Activated naive CD4-positive, alpha-beta T cell treated with anti-CD3 and anti-CD28 coated beads for 36 hours (primary cell): Measurements from ENCODE around the gene CHRNA9. TPM values are rescaled to one million over a fixed set of nuclear protein-coding genes. Genes with fewer than 3 reads are reported as not detected.

Source experiments
- CTCF ChIA-PET: fragments of 350-600 bp; sonication (Branson Sonifier 250); formaldehyde crosslinking; loops from one replicate; lab custom pipeline; 2021; ENCODE audit warnings: antibody characterized with exemption; lab: Charles Lee
- DNase-seq: peaks from one replicate; pipeline ENCODE4 v3.0.0-alpha.2; 2020
- H3K27ac Mint-ChIP-seq: one replicate; pipeline ENCODE4 v1.8.0; 2021; ENCODE audit warnings: mild to moderate bottlenecking, mixed read lengths
- H3K27me3 Mint-ChIP-seq: one replicate; pipeline ENCODE4 v1.8.0; 2021; ENCODE audit warnings: low read depth, mixed read lengths
- H3K36me3 Mint-ChIP-seq: one replicate; pipeline ENCODE4 v1.8.0; 2021; ENCODE audit warnings: low read depth, mixed read lengths
- H3K4me1 Mint-ChIP-seq: one replicate; pipeline ENCODE4 v1.8.0; 2021; ENCODE audit warnings: low read depth, mixed read lengths
- H3K4me3 Mint-ChIP-seq: one replicate; pipeline ENCODE4 v1.8.0; 2021; ENCODE audit warnings: mild to moderate bottlenecking, moderate library complexity, mixed read lengths
- H3K9me3 Mint-ChIP-seq: one replicate; pipeline ENCODE4 v1.8.0; 2021; ENCODE audit warnings: mixed read lengths
- intact Hi-C: fragments of 100-400 bp; cut with micrococcal nuclease; formaldehyde crosslinking; loops from one replicate; pipeline ENCODE4 v1.15.1; 2023
- total RNA-seq, 2 experiments: library from RNA; stranded (reverse); gene quantifications; one replicate each; pipeline ENCODE4 v1.2.3, GENCODE V29; 2021

The CHRNA9 gene
- total RNA-seq, 2 experiments from 2014 or later: not detected

DNA sequence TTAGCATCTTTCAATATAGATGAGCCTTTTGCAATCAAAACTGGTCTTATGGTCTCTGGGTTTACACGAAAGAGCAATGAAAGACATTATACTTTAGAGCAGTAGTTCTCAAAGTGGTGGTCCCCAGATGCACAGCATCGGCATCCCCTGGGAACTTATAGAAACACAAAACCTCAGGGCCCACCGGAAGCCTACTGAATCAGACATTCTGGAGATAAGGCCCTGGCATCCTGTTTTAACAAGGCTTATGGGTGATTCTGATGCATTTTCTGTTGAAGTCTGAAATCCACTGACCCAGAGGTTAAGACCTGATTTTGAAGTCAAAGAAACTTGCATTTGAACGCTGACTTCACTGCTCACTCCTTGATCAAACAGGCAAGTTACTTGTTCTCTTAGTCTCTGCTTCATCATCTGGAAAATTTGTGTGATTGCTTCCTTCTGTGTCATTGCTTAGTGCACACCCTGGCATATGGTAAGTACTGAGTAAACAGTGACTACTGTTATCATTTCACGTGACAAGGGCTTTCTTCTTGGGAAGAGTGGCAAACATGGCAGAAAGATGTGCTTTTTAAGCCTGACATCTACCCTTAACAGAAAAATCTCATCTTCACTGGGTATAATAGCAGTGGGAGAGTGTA is 14.5 kb downstream of the CHRNA9 start:
- Mint-ChIP-seq H3K36me3 (no peaks in the 10 kb centered on the region), H3K27ac (peak overlapping the region; percentile 55), H3K9me3 (no peaks in the 10 kb centered on the region), H3K4me3 (no peak overlapping the region), H3K27me3 (no peaks in the 10 kb centered on the region), H3K4me1 (peaks cover 9% of the 10 kb centered on the region)
- intact Hi-C loops: no loop called here
- DNase-seq: no peak
- CTCF ChIA-PET: no interaction called here

DNA sequence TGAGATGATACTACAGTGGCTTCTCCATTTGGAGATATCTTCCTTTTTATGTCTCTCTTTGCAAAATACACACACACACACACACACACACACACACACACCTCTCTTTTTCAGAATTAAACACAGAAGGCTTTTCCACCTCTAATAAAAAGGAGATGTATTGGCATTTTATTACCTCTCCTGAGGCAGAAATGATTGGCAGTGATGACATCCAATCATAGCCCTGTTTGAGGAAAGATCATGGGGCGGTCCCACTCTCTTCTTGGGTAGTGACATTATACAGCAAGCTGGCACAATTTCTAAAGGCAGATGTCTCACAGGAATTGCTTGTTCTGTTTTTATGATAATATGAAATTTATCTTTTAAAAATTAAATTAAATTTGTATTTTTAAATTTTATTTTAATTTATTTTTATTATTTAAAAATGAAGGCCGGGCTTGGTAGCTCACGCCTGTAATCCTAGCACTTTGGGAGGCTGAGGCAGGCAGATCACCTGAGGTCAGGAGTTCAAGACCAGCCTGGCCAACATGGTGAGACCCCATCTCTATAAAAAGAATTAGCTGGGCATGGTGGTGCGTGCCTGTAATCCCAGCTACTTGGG is 15.6 kb downstream of the CHRNA9 start:
- DNase-seq: no peak
- Mint-ChIP-seq H3K36me3 (no peaks in the 10 kb centered on the region), H3K27me3 (no peaks in the 10 kb centered on the region), H3K9me3 (no peaks in the 10 kb centered on the region), H3K4me3 (no peak overlapping the region), H3K27ac (no peak overlapping the region), H3K4me1 (peaks cover 9% of the 10 kb centered on the region)
- CTCF ChIA-PET: no interaction called here
- intact Hi-C loops: no loop called here

DNA sequence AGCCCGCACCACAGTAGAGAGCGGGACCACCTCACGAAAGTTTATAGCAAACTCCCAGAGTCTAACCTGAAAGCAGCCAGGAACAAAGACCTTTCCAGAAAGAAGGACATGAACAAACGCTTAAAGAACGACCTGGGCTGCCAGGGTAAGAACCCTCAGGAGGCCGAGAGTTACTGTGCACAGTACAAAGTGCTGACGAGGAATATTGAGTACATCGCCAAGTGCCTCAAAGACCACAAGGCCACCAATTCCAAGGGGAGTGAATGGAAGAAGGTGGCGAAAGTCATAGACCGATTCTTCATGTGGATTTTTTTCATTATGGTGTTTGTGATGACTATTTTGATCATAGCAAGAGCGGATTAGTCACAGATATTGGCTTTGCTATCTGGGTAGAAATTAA is 19.0 kb downstream of the CHRNA9 start:
- H3K4me1 Mint-ChIP-seq: peaks cover 9% of the 10 kb centered on the region
- no peaks in the 10 kb centered on the region for H3K27me3 Mint-ChIP-seq
- H3K36me3 Mint-ChIP-seq: no peaks in the 10 kb centered on the region
- no peaks in the 10 kb centered on the region for H3K9me3 Mint-ChIP-seq
- CTCF ChIA-PET: no interaction called here
- intact Hi-C loops: no loop called here
- no peak for DNase-seq
- H3K27ac Mint-ChIP-seq: no peak overlapping the region
- no peak overlapping the region for H3K4me3 Mint-ChIP-seq

DNA sequence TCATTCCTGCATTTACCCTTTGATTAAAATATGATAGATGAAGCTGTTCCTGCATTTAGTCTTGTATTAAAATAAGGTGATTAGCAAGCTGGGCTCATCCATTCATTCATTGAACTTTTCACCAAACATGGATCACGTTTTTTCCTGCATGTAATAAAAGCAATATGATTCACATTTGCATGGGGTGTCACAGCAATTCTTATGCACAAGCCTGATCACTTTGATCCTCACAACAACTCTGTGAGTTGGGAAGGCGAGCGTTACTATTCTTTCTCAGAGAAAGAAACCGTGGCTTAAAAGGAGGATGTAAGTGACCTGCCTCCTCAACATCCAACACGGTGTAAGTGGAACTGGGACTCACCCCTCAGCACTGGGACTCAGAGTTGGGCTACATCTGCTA is 20.0 kb downstream of the CHRNA9 start:
- Mint-ChIP-seq H3K27me3 (no peaks in the 10 kb centered on the region), H3K27ac (no peak overlapping the region), H3K9me3 (no peaks in the 10 kb centered on the region), H3K36me3 (no peaks in the 10 kb centered on the region), H3K4me3 (no peak overlapping the region), H3K4me1 (peaks cover under 1% of the 10 kb centered on the region)
- no peak for DNase-seq
- intact Hi-C loops: no loop called here
- CTCF ChIA-PET: interaction anchor here (0.6 kb wide), 2 partner anchors 79 to 540 kb away, joined by 4 to 6 read pairs; no protein-coding TSS in a partner anchor

DNA sequence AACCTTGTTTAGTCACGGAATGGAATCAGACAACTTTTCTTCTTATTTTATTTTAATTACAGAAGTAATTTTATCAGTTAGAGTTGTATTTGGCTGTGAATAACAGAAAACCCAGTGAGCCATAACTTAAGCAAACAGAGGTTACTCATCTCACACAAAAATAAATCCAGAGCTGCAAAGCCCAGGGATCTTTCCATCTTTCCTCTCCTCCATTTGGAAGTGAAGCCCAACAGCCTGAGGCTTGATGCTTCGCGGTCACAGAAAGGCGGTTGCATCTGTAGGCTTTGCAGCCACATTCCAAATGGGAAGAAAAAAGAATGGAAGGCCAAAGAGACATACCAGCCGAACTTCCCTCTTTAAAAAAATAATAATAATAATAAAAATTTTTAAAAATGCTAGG is 22.6 kb downstream of the CHRNA9 start:
- no peaks in the 10 kb centered on the region for H3K27me3 Mint-ChIP-seq
- H3K27ac Mint-ChIP-seq: no peak overlapping the region
- no peaks in the 10 kb centered on the region for H3K4me1 Mint-ChIP-seq
- H3K9me3 Mint-ChIP-seq: peaks cover 2% of the 10 kb centered on the region
- intact Hi-C loops: no loop called here
- no peaks in the 10 kb centered on the region for H3K36me3 Mint-ChIP-seq
- no peak for DNase-seq
- CTCF ChIA-PET: no interaction called here
- H3K4me3 Mint-ChIP-seq: no peak overlapping the region

DNA sequence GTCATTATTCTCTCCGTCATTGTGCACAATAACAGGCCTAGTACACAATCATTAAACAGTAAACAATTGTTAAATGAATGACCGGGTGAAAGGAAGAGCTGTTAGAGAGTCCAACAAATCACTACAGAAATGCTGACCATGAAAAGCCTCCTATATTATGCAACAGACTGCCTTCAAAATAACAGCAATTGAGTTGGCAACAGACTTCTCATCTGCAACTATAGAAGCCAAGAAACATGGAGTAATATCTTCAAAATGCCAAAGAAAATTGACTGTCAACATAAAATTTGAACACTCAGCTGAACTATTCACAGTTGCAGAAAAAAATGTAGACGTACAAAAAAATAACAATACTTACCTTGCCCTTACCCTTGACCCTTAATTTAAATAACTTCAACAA is 26.2 kb downstream of the CHRNA9 start:
- no peaks in the 10 kb centered on the region for H3K27me3 Mint-ChIP-seq
- no peaks in the 10 kb centered on the region for H3K36me3 Mint-ChIP-seq
- peaks cover 2% of the 10 kb centered on the region for H3K9me3 Mint-ChIP-seq
- intact Hi-C loops: no loop called here
- no peak for DNase-seq
- H3K4me1 Mint-ChIP-seq: no peaks in the 10 kb centered on the region
- CTCF ChIA-PET: interaction anchor here (1.3 kb wide), 1 partner anchor 26 kb away, joined by 5 read pairs; no protein-coding TSS in a partner anchor
- no peak overlapping the region for H3K4me3 Mint-ChIP-seq
- no peak overlapping the region for H3K27ac Mint-ChIP-seq

DNA sequence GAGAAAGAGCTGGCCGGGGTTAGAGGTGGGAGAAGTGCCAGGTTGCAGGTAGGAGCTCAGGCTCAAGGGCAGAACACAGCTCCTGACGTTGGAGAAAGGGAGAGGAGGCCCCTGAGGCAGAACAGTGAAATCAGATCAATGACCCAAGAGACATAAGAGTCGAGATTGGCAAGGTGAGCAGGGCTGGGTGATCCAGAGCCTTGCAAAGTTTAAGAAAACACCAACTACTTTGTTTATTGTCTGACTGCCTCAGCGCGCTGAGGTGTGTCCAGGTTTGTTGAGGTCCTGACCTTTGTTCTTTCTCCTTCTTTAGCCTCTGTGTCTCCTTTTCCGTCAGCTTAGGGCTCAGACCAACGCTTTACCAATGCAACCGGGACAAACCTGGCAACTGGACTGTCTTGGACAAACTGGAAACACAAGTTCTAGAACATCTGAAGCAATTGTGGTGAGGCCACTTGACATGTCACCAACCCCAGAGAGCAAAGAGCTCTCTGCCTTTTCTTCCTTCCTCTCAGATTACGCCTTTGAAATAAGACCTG is 28.3 kb downstream of the CHRNA9 start:
- intact Hi-C loops: no loop called here
- no peaks in the 10 kb centered on the region for H3K27me3 Mint-ChIP-seq
- CTCF ChIA-PET: no interaction called here
- no peaks in the 10 kb centered on the region for H3K36me3 Mint-ChIP-seq
- no peak overlapping the region for H3K27ac Mint-ChIP-seq
- H3K9me3 Mint-ChIP-seq: peaks cover 2% of the 10 kb centered on the region
- no peak for DNase-seq
- no peak overlapping the region for H3K4me3 Mint-ChIP-seq
- no peaks in the 10 kb centered on the region for H3K4me1 Mint-ChIP-seq

DNA sequence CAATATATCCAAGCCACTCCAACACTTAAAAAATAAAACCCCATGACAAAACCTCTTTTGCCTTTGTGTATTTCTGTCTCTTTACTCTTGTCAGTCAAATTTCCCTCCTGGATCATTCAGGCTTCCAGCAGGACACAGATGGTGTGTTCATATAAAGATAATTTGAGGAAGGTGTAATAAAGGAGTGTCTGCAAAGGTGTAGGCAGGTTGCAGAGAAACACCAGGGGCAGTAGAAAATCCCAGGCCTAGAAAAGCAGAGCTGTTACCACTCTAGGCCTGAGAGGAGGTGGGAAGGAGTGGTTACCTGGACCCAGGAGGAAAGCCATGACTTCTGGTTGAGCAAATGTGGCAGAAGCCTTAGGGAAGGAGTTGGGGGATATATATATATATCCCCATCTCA is 28.8 kb downstream of the CHRNA9 start:
- H3K9me3 Mint-ChIP-seq: peaks cover 2% of the 10 kb centered on the region
- H3K4me3 Mint-ChIP-seq: no peak overlapping the region
- intact Hi-C loops: no loop called here
- H3K27ac Mint-ChIP-seq: no peak overlapping the region
- H3K27me3 Mint-ChIP-seq: no peaks in the 10 kb centered on the region
- H3K36me3 Mint-ChIP-seq: no peaks in the 10 kb centered on the region
- H3K4me1 Mint-ChIP-seq: no peaks in the 10 kb centered on the region
- no peak for DNase-seq
- CTCF ChIA-PET: no interaction called here

DNA sequence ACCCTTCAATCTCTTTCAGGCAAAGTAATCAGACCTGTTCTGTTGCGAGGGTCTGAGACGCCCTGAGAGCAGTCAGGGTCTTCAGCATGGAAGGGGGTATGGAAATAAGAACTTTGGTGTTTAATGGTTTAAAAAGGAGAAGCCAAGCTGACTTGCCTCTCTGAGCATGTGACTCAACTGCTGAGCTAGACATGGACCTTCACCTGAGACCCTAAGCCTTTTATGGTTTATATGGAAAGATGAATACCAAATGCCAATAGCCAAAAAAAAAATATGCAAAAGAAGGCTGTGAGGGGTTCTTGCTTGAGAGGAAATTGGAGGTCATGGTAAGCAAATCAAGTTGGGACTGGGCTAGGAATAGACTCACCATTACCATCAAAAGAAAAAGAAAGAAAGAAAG is 30.6 kb downstream of the CHRNA9 start:
- Mint-ChIP-seq H3K36me3 (no peaks in the 10 kb centered on the region), H3K27ac (no peak overlapping the region), H3K9me3 (peaks cover 2% of the 10 kb centered on the region), H3K27me3 (no peaks in the 10 kb centered on the region), H3K4me1 (no peaks in the 10 kb centered on the region), H3K4me3 (no peak overlapping the region)
- CTCF ChIA-PET: no interaction called here
- DNase-seq: no peak
- intact Hi-C loops: no loop called here

DNA sequence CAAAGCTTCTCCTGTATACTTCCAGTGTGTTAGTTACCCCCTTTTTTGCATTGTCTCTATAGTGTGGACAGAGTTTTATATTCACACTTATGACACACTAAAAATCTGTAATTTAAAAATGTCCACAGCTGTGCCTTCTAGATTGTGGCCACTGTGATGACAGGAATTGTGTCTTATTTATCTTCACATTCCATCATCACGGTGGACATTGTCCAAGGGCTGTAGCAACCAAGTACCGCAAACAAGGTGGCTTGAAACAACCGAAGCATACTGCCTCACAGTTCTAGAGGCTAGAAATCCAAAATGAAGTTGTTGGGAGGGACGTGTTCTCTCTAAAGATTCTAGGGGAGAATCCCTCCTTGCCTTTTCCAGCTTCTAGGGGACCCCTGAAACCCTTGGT is 32.3 kb downstream of the CHRNA9 start:
- no peak for DNase-seq
- Mint-ChIP-seq H3K36me3 (no peaks in the 10 kb centered on the region), H3K27me3 (no peaks in the 10 kb centered on the region), H3K4me3 (no peak overlapping the region), H3K4me1 (no peaks in the 10 kb centered on the region), H3K27ac (no peak overlapping the region), H3K9me3 (no peaks in the 10 kb centered on the region)
- CTCF ChIA-PET: no interaction called here
- intact Hi-C loops: no loop called here

DNA sequence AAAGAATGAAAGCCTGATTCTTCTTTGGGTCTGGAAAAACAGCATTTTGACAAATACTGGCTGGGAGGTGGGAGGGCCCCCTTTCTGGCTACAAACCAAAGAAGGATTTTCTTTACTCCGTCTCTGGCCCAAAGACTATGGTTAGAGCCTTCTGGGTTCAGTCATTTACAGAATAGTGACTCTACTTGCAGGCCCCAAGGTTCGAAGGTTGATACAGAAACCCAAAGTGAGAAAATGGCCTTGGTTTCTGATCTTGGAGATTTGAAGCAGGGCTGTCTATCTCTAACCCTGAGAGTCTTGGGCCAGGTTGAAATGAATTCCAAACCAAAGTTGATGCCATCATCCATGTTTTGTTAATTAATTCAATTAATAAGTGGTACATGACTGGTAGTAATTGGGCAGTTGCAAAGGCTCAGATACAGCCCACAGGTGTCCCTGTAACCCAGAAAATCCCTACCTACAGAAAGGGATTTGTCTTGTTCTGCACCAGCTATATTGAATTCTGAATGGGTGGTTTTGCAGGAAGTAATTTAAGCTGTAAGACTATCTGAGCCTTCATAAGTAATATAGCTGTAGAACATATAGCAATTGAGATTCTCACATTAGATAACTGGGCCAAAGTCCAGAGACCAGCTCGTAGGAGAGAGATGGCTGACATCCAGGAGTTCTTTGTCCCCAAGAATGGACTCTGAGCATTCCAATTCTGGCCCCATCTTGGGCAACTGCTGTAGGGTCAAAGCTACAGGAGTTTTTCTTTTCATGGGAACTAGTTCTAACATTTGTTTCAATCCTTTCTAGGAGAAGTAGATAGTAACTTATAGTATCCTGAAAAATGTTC is 34.5 kb downstream of the CHRNA9 start:
- Mint-ChIP-seq H3K27ac (no peak overlapping the region), H3K4me3 (no peak overlapping the region), H3K36me3 (no peaks in the 10 kb centered on the region), H3K9me3 (no peaks in the 10 kb centered on the region), H3K27me3 (no peaks in the 10 kb centered on the region), H3K4me1 (no peaks in the 10 kb centered on the region)
- DNase-seq: no peak
- intact Hi-C loops: no loop called here
- CTCF ChIA-PET: interaction anchor here (0.7 kb wide), 1 partner anchor 174 kb away, joined by 3 read pairs; no protein-coding TSS in a partner anchor

DNA sequence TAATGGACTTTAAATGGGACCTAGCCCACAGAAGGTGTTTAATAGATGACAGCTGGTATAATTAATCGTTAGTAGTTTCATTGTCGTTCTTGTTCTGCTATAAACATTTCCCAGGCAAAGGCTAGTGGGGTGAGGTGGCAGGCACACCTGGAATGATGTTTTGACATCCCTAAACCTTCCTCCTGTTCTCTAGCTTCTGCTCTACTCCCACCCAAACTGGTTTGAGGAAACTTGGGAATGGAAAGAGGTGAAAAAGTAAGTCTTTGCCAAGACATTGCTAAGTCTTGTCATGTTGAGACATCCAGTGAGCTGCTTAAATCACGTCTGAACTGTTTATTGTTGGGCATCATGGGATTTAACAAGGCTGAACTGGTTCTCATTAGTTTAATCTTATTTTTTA is 37.5 kb downstream of the CHRNA9 start:
- Mint-ChIP-seq H3K36me3 (no peaks in the 10 kb centered on the region), H3K4me1 (no peaks in the 10 kb centered on the region), H3K27me3 (no peaks in the 10 kb centered on the region), H3K9me3 (no peaks in the 10 kb centered on the region), H3K4me3 (no peak overlapping the region), H3K27ac (no peak overlapping the region)
- intact Hi-C loops: no loop called here
- CTCF ChIA-PET: no interaction called here
- DNase-seq: no peak
